ENCODE measurements around the gene SRPX. TPM values are rescaled to one million over a fixed set of nuclear protein-coding genes. Genes with fewer than 3 reads are reported as not detected.

Gene SRPX
- total and polyA plus RNA-seq, 4 experiments from 2014 or later, result 0.21 TPM; not detected in 3

GRCh38 chrX:38175139-38175538 is 45.5 kb downstream of the SRPX start:
- H3K27me3 ChIP-seq (ENCODE audit: insufficient read depth, low read length), result no peaks in the 10 kb centered on the region
- no peaks in the 10 kb centered on the region for H3K9me3 ChIP-seq (ENCODE audit: control insufficient read depth in 1 of 2, low read length in 2 of 2)
- POLR2A ChIA-PET (ENCODE audit: partially characterized antibody), result no interaction called here
- intact Hi-C loops (cut with micrococcal nuclease), result no loop called here
- Mint-ChIP-seq H3K4me1 (no peaks in the 10 kb centered on the region), H3K36me3 (no peaks in the 10 kb centered on the region), H3K27ac (peak overlapping the region in 1 of 7 donors; percentile 54), H3K4me3 (no peak overlapping the region), H3K9me3 (no peaks in the 10 kb centered on the region), H3K27me3 (peaks cover 0 to 3% of the 10 kb centered on the region in 2 donors)
- no peak overlapping the region for H3K27ac ChIP-seq (ENCODE audit: low read depth, low read length)
- CTCF ChIA-PET (ENCODE audit: partially characterized antibody), result interaction anchor here (1.3 kb wide), 1 partner anchor 9 kb away, joined by 4 read pairs; no protein-coding TSS in a partner anchor
- H3K4me1 ChIP-seq (ENCODE audit: insufficient read depth, low read length), result no peaks in the 10 kb centered on the region
- no peaks in the 10 kb centered on the region for H3K36me3 ChIP-seq (ENCODE audit: insufficient read depth, low read length)
- no peak overlapping the region for H3K4me3 ChIP-seq (ENCODE audit: low read length in 2 of 2)
- no peak for DNase-seq

- POLR2A ChIA-PET (ENCODE audit: partially characterized antibody), result interaction anchor here (0.7 kb wide), 1 partner anchor 1689 kb away, joined by 3 read pairs; no protein-coding TSS in a partner anchor
- no peak for DNase-seq
- Mint-ChIP-seq H3K36me3 (no peaks in the 10 kb centered on the region), H3K27ac (no peak overlapping the region), H3K27me3 (no peaks in the 10 kb centered on the region), H3K9me3 (no peaks in the 10 kb centered on the region), H3K4me3 (no peak overlapping the region), H3K4me1 (no peaks in the 10 kb centered on the region)
- Histone ChIP-seq H3K36me3 (ENCODE audit: insufficient read depth, low read length) (no peaks in the 10 kb centered on the region), H3K4me1 (ENCODE audit: insufficient read depth, low read length) (no peaks in the 10 kb centered on the region), H3K27me3 (ENCODE audit: insufficient read depth, low read length) (no peaks in the 10 kb centered on the region), H3K4me3 (ENCODE audit: low read length in 2 of 2) (no peak overlapping the region), H3K27ac (ENCODE audit: low read depth, low read length) (no peak overlapping the region), H3K9me3 (ENCODE audit: control insufficient read depth in 1 of 2, low read length in 2 of 2) (no peaks in the 10 kb centered on the region)
- CTCF ChIA-PET (ENCODE audit: partially characterized antibody), result no interaction called here
- intact Hi-C loops (cut with micrococcal nuclease), result no loop called here
Measured at GRCh38 chrX:38172596-38172995, 48.1 kb downstream of the SRPX start.

- no peaks in the 10 kb centered on the region for H3K27me3 ChIP-seq (ENCODE audit: insufficient read depth, low read length)
- ChIA-PET POLR2A (ENCODE audit: partially characterized antibody) (no interaction called here), CTCF (ENCODE audit: partially characterized antibody) (no interaction called here)
- no peak overlapping the region for H3K27ac ChIP-seq (ENCODE audit: low read depth, low read length)
- no peaks in the 10 kb centered on the region for H3K36me3 Mint-ChIP-seq
- no peaks in the 10 kb centered on the region for H3K27me3 Mint-ChIP-seq
- no peaks in the 10 kb centered on the region for H3K36me3 ChIP-seq (ENCODE audit: insufficient read depth, low read length)
- H3K4me1 ChIP-seq (ENCODE audit: insufficient read depth, low read length), result no peaks in the 10 kb centered on the region
- DNase-seq, result no peak
- no peak overlapping the region for H3K4me3 Mint-ChIP-seq
- H3K27ac Mint-ChIP-seq, result no peak overlapping the region
- intact Hi-C loops (cut with micrococcal nuclease), result no loop called here
- H3K4me1 Mint-ChIP-seq, result no peaks in the 10 kb centered on the region
- H3K4me3 ChIP-seq (ENCODE audit: low read length in 2 of 2), result no peak overlapping the region
- no peaks in the 10 kb centered on the region for H3K9me3 Mint-ChIP-seq
- no peaks in the 10 kb centered on the region for H3K9me3 ChIP-seq (ENCODE audit: control insufficient read depth in 1 of 2, low read length in 2 of 2)
Measured at GRCh38 chrX:38170556-38170955, 50.1 kb downstream of the SRPX start.

- no peak overlapping the region for H3K4me3 ChIP-seq (ENCODE audit: low read length in 2 of 2)
- H3K27ac ChIP-seq (ENCODE audit: low read depth, low read length), result no peak overlapping the region
- ChIA-PET POLR2A (ENCODE audit: partially characterized antibody) (no interaction called here), CTCF (ENCODE audit: partially characterized antibody) (interaction anchor here (0.7 to 1.6 kb wide), 8 partner anchors 9 to 657 kb away, joined by 3 to 9 read pairs (median 4); no protein-coding TSS in a partner anchor)
- Mint-ChIP-seq H3K9me3 (no peaks in the 10 kb centered on the region), H3K27me3 (no peaks in the 10 kb centered on the region), H3K27ac (no peak overlapping the region), H3K4me3 (no peak overlapping the region), H3K36me3 (no peaks in the 10 kb centered on the region), H3K4me1 (no peaks in the 10 kb centered on the region)
- no peaks in the 10 kb centered on the region for H3K9me3 ChIP-seq (ENCODE audit: control insufficient read depth in 1 of 2, low read length in 2 of 2)
- no peaks in the 10 kb centered on the region for H3K27me3 ChIP-seq (ENCODE audit: insufficient read depth, low read length)
- intact Hi-C loops (cut with micrococcal nuclease), result loop anchor here (5.0 kb wide), 1 partner anchor 339 kb away; no protein-coding TSS in a partner anchor
- H3K4me1 ChIP-seq (ENCODE audit: insufficient read depth, low read length), result no peaks in the 10 kb centered on the region
- peak in 4 of 5 donors; percentile 16 to 24 (median 18) for DNase-seq
- no peaks in the 10 kb centered on the region for H3K36me3 ChIP-seq (ENCODE audit: insufficient read depth, low read length)
Measured at GRCh38 chrX:38166478-38167083, 54.1 kb downstream of the SRPX start.

GRCh38 chrX:38165023-38165422 is 55.6 kb downstream of the SRPX start:
- Histone ChIP-seq H3K4me3 (ENCODE audit: low read length in 2 of 2) (no peak overlapping the region), H3K4me1 (ENCODE audit: insufficient read depth, low read length) (no peaks in the 10 kb centered on the region), H3K9me3 (ENCODE audit: control insufficient read depth in 1 of 2, low read length in 2 of 2) (no peaks in the 10 kb centered on the region), H3K27ac (ENCODE audit: low read depth, low read length) (no peak overlapping the region), H3K27me3 (ENCODE audit: insufficient read depth, low read length) (no peaks in the 10 kb centered on the region), H3K36me3 (ENCODE audit: insufficient read depth, low read length) (no peaks in the 10 kb centered on the region)
- no peak for DNase-seq
- intact Hi-C loops (cut with micrococcal nuclease), result loop anchor here (5.0 kb wide), 1 partner anchor 338 kb away; no protein-coding TSS in a partner anchor
- no peaks in the 10 kb centered on the region for H3K4me1 Mint-ChIP-seq
- H3K27me3 Mint-ChIP-seq, result no peaks in the 10 kb centered on the region
- H3K27ac Mint-ChIP-seq, result no peak overlapping the region
- H3K4me3 Mint-ChIP-seq, result no peak overlapping the region
- H3K36me3 Mint-ChIP-seq, result no peaks in the 10 kb centered on the region
- no peaks in the 10 kb centered on the region for H3K9me3 Mint-ChIP-seq
- CTCF ChIA-PET (ENCODE audit: partially characterized antibody), result no interaction called here
- POLR2A ChIA-PET (ENCODE audit: partially characterized antibody), result no interaction called here

- no peak for DNase-seq
- no peaks in the 10 kb centered on the region for H3K4me1 Mint-ChIP-seq
- Histone ChIP-seq H3K27ac (ENCODE audit: low read depth, low read length) (no peak overlapping the region), H3K27me3 (ENCODE audit: insufficient read depth, low read length) (no peaks in the 10 kb centered on the region), H3K4me3 (ENCODE audit: low read length in 2 of 2) (no peak overlapping the region), H3K4me1 (ENCODE audit: insufficient read depth, low read length) (no peaks in the 10 kb centered on the region), H3K36me3 (ENCODE audit: insufficient read depth, low read length) (no peaks in the 10 kb centered on the region), H3K9me3 (ENCODE audit: control insufficient read depth in 1 of 2, low read length in 2 of 2) (no peaks in the 10 kb centered on the region)
- POLR2A ChIA-PET (ENCODE audit: partially characterized antibody), result no interaction called here
- H3K4me3 Mint-ChIP-seq, result no peak overlapping the region
- no peaks in the 10 kb centered on the region for H3K9me3 Mint-ChIP-seq
- no peak overlapping the region for H3K27ac Mint-ChIP-seq
- H3K36me3 Mint-ChIP-seq, result no peaks in the 10 kb centered on the region
- intact Hi-C loops (cut with micrococcal nuclease), result no loop called here
- H3K27me3 Mint-ChIP-seq, result no peaks in the 10 kb centered on the region
- CTCF ChIA-PET (ENCODE audit: partially characterized antibody), result no interaction called here
Measured at GRCh38 chrX:38163193-38163592, 57.5 kb downstream of the SRPX start.

- Mint-ChIP-seq H3K4me1 (no peaks in the 10 kb centered on the region), H3K9me3 (no peaks in the 10 kb centered on the region), H3K27me3 (no peaks in the 10 kb centered on the region), H3K27ac (no peak overlapping the region), H3K4me3 (no peak overlapping the region), H3K36me3 (no peaks in the 10 kb centered on the region)
- no peaks in the 10 kb centered on the region for H3K36me3 ChIP-seq (ENCODE audit: insufficient read depth, low read length)
- no peak overlapping the region for H3K27ac ChIP-seq (ENCODE audit: low read depth, low read length)
- ChIA-PET POLR2A (ENCODE audit: partially characterized antibody) (no interaction called here), CTCF (ENCODE audit: partially characterized antibody) (no interaction called here)
- DNase-seq, result no peak
- intact Hi-C loops (cut with micrococcal nuclease), result no loop called here
- no peak overlapping the region for H3K4me3 ChIP-seq (ENCODE audit: low read length in 2 of 2)
- no peaks in the 10 kb centered on the region for H3K9me3 ChIP-seq (ENCODE audit: control insufficient read depth in 1 of 2, low read length in 2 of 2)
- no peaks in the 10 kb centered on the region for H3K27me3 ChIP-seq (ENCODE audit: insufficient read depth, low read length)
- H3K4me1 ChIP-seq (ENCODE audit: insufficient read depth, low read length), result no peaks in the 10 kb centered on the region
Measured at GRCh38 chrX:38156838-38157237, 63.8 kb downstream of the SRPX start.

Data from CD4-positive, alpha-beta memory T cell (primary cell).